Measurements from ENCODE around the gene EML5.

EML5 gene

GRCh38 chr14:88706425-88706824 lies 86.3 kb downstream of the EML5 start:
- no peak for DNase-seq

GRCh38 chr14:88698651-88699050 lies 94.1 kb downstream of the EML5 start:
- no peak for DNase-seq

- no peak for DNase-seq
Measured at GRCh38 chr14:88695870-88696269, 96.9 kb downstream of the EML5 start.

GRCh38 chr14:88688386-88688785 lies 104.4 kb downstream of the EML5 start:
- no peak for DNase-seq

- DNase-seq = no peak
Measured at GRCh38 chr14:88683119-88683518, 109.6 kb downstream of the EML5 start.

GRCh38 chr14:88682495-88683114 lies 110.1 kb downstream of the EML5 start:
- DNase-seq = no peak

GRCh38 chr14:88681755-88682494 lies 110.8 kb downstream of the EML5 start:
- DNase-seq = no peak

- DNase-seq = no peak
Measured at GRCh38 chr14:88669346-88669745, 123.4 kb downstream of the EML5 start.

- no peak for DNase-seq
Measured at GRCh38 chr14:88668448-88669116, 124.2 kb downstream of the EML5 start.

- peak; percentile 54 for DNase-seq
Measured at GRCh38 chr14:88667555-88668273, 125.0 kb downstream of the EML5 start.

- DNase-seq = no peak
Measured at GRCh38 chr14:88660056-88660455, 132.7 kb downstream of the EML5 start.

- no peak for DNase-seq
Measured at GRCh38 chr14:88639221-88639620, 153.5 kb downstream of the EML5 start.

GRCh38 chr14:88632512-88632911 lies 160.2 kb downstream of the EML5 start:
- DNase-seq = no peak

- no peak for DNase-seq
Measured at GRCh38 chr14:88631091-88631490, 161.7 kb downstream of the EML5 start.

GRCh38 chr14:88630565-88630964 lies 162.2 kb downstream of the EML5 start:
- no peak for DNase-seq

- no peak for DNase-seq
Measured at GRCh38 chr14:88628462-88628861, 164.3 kb downstream of the EML5 start.

- no peak for DNase-seq
Measured at GRCh38 chr14:88628033-88628432, 164.7 kb downstream of the EML5 start.

GRCh38 chr14:88625671-88626070 lies 167.1 kb downstream of the EML5 start:
- no peak for DNase-seq

- DNase-seq = no peak
Measured at GRCh38 chr14:88621100-88621499, 171.7 kb downstream of the EML5 start.

- DNase-seq = no peak
Measured at GRCh38 chr14:88618476-88618875, 174.3 kb downstream of the EML5 start.

GRCh38 chr14:88617479-88617878 lies 175.3 kb downstream of the EML5 start:
- DNase-seq = no peak

- DNase-seq = no peak
Measured at GRCh38 chr14:88616697-88617096, 176.1 kb downstream of the EML5 start.

- DNase-seq = no peak
Measured at GRCh38 chr14:88614218-88614907, 178.4 kb downstream of the EML5 start.

Data from NCI-H524 treated with DMSO at 0.1 percent for 48 hours (cell line).